C1 segment of cervical spinal cord (tissue), 14 donors: ENCODE measurements around the gene SLC66A2.

Source experiments
- DNase-seq, 14 donors: peaks; one replicate each; lab custom pipeline; 2025; lab: John Stamatoyannopoulos, UW

SLC66A2 gene

GRCh38 chr18:79904357-79905147 is 46.9 kb downstream of the SLC66A2 start:
- DNase-seq = no peak

GRCh38 chr18:79903787-79904356 is 47.6 kb downstream of the SLC66A2 start:
- DNase-seq = no peak

GRCh38 chr18:79903071-79903635 is 48.3 kb downstream of the SLC66A2 start:
- no peak for DNase-seq

GRCh38 chr18:79902640-79903039 is 48.8 kb downstream of the SLC66A2 start:
- no peak for DNase-seq

- DNase-seq = no peak
Measured at GRCh38 chr18:79902075-79902474, 49.4 kb downstream of the SLC66A2 start.

GRCh38 chr18:79901665-79902064 is 49.8 kb downstream of the SLC66A2 start:
- no peak for DNase-seq

- DNase-seq = no peak
Measured at GRCh38 chr18:79900610-79901570, 50.6 kb downstream of the SLC66A2 start.

- no peak for DNase-seq
Measured at GRCh38 chr18:79899609-79900445, 51.6 kb downstream of the SLC66A2 start.

- no peak for DNase-seq
Measured at GRCh38 chr18:79898952-79899608, 52.4 kb downstream of the SLC66A2 start.

GRCh38 chr18:79897940-79898625 is 53.4 kb downstream of the SLC66A2 start:
- DNase-seq = no peak

- no peak for DNase-seq
Measured at GRCh38 chr18:79896738-79897137, 54.7 kb downstream of the SLC66A2 start.

- no peak for DNase-seq
Measured at GRCh38 chr18:79890674-79891073, 60.8 kb downstream of the SLC66A2 start.

- no peak for DNase-seq
Measured at GRCh38 chr18:79889569-79889968, 61.9 kb downstream of the SLC66A2 start.

- DNase-seq = no peak
Measured at GRCh38 chr18:79888016-79888415, 63.4 kb downstream of the SLC66A2 start.

GRCh38 chr18:79887181-79888000 is 64.1 kb downstream of the SLC66A2 start:
- no peak for DNase-seq

GRCh38 chr18:79884963-79885728 is 66.3 kb downstream of the SLC66A2 start:
- no peak for DNase-seq

- DNase-seq = no peak
Measured at GRCh38 chr18:79884294-79884962, 67.0 kb downstream of the SLC66A2 start.
